D721Med (cell line): ENCODE results near the gene SUCLA2.
"Not testable (repeated sequence)": the region's sequence is repeated elsewhere in the genome, so short reads cannot be mapped to it uniquely, and the experiment has no call there.

Experiments used
- DNase-seq: peaks from one replicate; pipeline ENCODE4 v3.0.0; 2011; ENCODE audit warnings: low spot score; ENCODE audit not compliant: insufficient read length
- FAIRE-seq: peaks from 2 replicates; lab custom pipeline; 2011; peaks lifted over from hg19 to GRCh38; lab: Jason Lieb, UNC
- CTCF ChIP-seq: IDR thresholded peaks from 2 replicates; pipeline ENCODE4 v1.5.1; 2012; ENCODE audit warnings: mild to moderate bottlenecking, control low read depth; ENCODE audit not compliant: insufficient read depth; ENCODE audit errors: missing control alignments

Gene SUCLA2

GRCh38 chr13:47959468-47960247, 41.4 kb downstream of the SUCLA2 start:
- FAIRE-seq (peak; percentile 6), DNase-seq (no peak)
- no peak for TF ChIP-seq CTCF

DNA sequence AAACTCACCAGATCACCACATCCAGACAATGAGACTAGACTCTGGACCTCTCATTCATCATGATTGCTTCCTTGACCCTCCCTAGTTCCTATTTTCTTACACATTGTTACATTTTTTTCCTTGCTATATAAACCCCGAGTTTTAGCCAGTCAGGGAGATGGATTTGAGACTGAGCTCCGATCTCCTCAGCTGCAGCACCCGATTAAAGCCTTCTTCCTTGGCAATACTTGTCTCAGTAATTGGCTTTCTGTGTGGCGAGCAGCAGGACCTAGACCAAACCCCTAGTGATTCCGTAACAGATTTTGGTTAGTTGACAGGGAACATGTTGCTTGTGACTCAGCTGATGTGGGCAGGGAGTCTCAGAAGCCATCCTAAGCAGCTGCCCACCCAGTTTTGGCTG, 44.0 kb downstream of the SUCLA2 start:
- no peak for FAIRE-seq
- no peak for TF ChIP-seq CTCF
- no peak for DNase-seq

- no peak for FAIRE-seq
- no peak for DNase-seq
- TF ChIP-seq CTCF = no peak
Measured at GRCh38 chr13:47955836-47956235, 45.2 kb downstream of the SUCLA2 start.

GRCh38 chr13:47949799-47950198, 51.3 kb downstream of the SUCLA2 start:
- DNase-seq (no peak), FAIRE-seq (no peak)
- TF ChIP-seq CTCF = no peak

DNA sequence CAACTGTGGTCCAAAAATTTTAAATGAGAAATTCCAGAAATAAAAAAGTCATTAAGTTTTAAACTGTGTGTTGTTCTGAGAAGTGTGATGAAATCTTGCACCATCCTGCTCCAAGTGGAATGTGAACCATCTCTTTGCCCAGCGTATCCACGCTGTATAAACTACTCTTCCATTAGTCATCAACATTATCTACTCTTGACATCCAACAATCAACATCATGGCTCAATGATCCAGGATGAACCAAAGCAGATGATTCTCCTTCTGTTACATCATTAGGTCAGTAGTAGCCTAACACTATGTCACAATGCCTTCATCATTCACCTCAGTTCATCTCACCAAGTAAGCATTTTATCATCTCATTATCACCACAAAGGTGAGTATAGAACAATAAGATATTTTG, 55.3 kb downstream of the SUCLA2 start:
- no peak for TF ChIP-seq CTCF
- FAIRE-seq (no peak), DNase-seq (no peak)

GRCh38 chr13:47945146-47945545, 55.9 kb downstream of the SUCLA2 start:
- DNase-seq, FAIRE-seq: not testable (repeated sequence)

GRCh38 chr13:47934371-47934770, 66.7 kb downstream of the SUCLA2 start:
- DNase-seq = no peak
- no peak for FAIRE-seq
- TF ChIP-seq CTCF = no peak
